GM12873 (cell line): ENCODE results near the gene PHACTR1.

Source experiments
- CTCF ChIP-seq: IDR thresholded peaks from 2 replicates; pipeline ENCODE4 v1.5.1; 2012; ENCODE audit warnings: low read depth, mild to moderate bottlenecking, moderate library complexity, low read length, control low read depth; ENCODE audit not compliant: insufficient read depth; ENCODE audit errors: missing control alignments

Gene PHACTR1

GRCh38 chr6:12725263-12725662, 8.7 kb downstream of the PHACTR1 start:
- TF ChIP-seq CTCF, result no peak

- no peak for TF ChIP-seq CTCF
Measured at GRCh38 chr6:12729467-12729866, 12.9 kb downstream of the PHACTR1 start.

GRCh38 chr6:12733876-12734275, 17.3 kb downstream of the PHACTR1 start:
- TF ChIP-seq CTCF, result no peak

GRCh38 chr6:12735786-12736185, 19.2 kb downstream of the PHACTR1 start:
- no peak for TF ChIP-seq CTCF

- no peak for TF ChIP-seq CTCF
Measured at GRCh38 chr6:12748411-12748810, 31.8 kb downstream of the PHACTR1 start.

GRCh38 chr6:12748815-12749521, 32.4 kb downstream of the PHACTR1 start:
- no peak for TF ChIP-seq CTCF

- no peak for TF ChIP-seq CTCF
Measured at GRCh38 chr6:12749531-12750379, 33.2 kb downstream of the PHACTR1 start.
